IPS-15b (cell line): ENCODE measurements around the gene BCL2L11.

Experiments
- H3K27me3 ChIP-seq: one replicate; pipeline ENCODE4 v1.6.1; 2013; ENCODE audit warnings: low read length; ENCODE audit not compliant: control insufficient read depth, insufficient read depth
- H3K36me3 ChIP-seq: one replicate; pipeline ENCODE4 v1.6.1; 2013; ENCODE audit warnings: low read length; ENCODE audit not compliant: control insufficient read depth, insufficient read depth
- H3K4me1 ChIP-seq: one replicate; pipeline ENCODE4 v1.6.1; 2013; ENCODE audit warnings: mild to moderate bottlenecking, low read length; ENCODE audit not compliant: control insufficient read depth, insufficient read depth
- H3K4me3 ChIP-seq: one replicate; pipeline ENCODE4 v1.5.1; 2013; ENCODE audit warnings: low read depth, low read length
- H3K9ac ChIP-seq: one replicate; pipeline ENCODE4 v1.6.1; 2013; ENCODE audit warnings: low read depth, mild to moderate bottlenecking, low read length
- H3K9me3 ChIP-seq: one replicate; pipeline ENCODE4 v1.6.1; 2013; ENCODE audit warnings: mild to moderate bottlenecking, low read length; ENCODE audit not compliant: control insufficient read depth, insufficient read depth

BCL2L11 gene

DNA sequence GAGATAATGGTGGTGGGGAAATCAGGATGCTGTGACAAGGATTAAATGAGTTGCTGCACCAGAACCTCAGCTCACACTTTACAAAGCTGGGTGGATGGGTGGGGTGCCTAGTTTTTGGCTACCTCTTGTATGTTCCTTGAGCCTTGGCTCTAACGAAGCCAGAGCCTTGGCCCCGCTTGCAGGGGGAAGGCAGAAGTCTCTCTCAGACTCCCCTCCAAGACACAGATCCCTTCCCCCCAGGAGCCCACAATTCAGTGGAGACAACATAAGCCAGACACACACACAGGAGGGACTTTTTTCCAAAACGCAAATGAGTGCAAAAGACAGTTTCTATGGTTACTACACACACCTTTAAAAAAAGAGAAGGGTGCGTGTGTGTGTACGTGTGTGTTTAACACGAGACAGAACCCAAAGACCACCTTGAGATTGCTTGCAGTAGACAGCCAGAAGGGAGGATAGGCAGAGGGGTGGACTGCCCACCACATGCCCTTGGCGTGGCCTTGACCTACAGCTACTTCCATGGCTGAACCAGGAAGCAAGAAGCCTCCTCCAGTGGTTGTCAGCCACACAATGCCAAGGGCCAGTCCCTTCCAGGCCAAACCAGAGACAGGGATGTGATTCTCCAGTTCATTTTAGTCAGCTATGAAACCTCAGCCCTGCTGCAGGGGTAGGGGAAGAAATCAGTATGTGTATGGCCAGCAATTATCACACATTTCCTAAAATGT, 70.3 kb downstream of the BCL2L11 start:
- Histone ChIP-seq H3K4me1 (no peaks in the 10 kb centered on the region), H3K9me3 (no peaks in the 10 kb centered on the region), H3K4me3 (no peak overlapping the region), H3K27me3 (no peaks in the 10 kb centered on the region), H3K9ac (no peak overlapping the region), H3K36me3 (no peaks in the 10 kb centered on the region)

GRCh38 chr2:111191877-111192276, 71.2 kb downstream of the BCL2L11 start:
- no peak overlapping the region for H3K9ac ChIP-seq
- H3K4me3 ChIP-seq, result no peak overlapping the region
- no peaks in the 10 kb centered on the region for H3K36me3 ChIP-seq
- no peaks in the 10 kb centered on the region for H3K9me3 ChIP-seq
- H3K27me3 ChIP-seq, result no peaks in the 10 kb centered on the region
- H3K4me1 ChIP-seq, result no peaks in the 10 kb centered on the region

DNA sequence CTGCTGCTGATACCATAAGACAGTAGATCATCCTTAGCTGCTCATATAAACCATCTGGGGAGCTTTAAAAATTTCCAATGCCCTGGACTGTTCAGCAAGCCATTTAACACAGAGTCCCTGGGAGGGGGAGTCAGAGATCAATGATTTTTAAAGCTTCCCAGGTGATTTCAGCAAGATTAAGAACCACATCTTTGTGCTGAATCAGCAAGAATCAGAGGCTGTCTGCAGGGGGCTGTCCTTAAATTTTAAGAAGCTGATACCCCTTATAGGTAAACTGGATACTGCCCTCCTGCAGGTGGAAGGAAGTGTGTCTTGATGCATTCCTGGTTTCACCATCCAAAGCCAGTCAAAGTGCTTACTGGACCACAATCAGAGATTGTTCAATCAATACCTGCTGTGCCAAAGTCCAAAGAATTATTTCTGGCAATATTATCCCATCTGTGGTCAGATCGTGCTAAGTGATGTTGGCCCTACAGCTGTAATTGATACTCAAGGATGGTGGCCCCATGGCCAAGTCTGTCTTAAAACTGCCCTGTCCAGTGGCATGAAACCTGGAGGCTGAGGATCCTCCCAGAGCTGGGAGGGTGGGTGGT, 72.2 kb downstream of the BCL2L11 start:
- H3K9ac ChIP-seq, result no peak overlapping the region
- H3K4me1 ChIP-seq, result no peaks in the 10 kb centered on the region
- H3K27me3 ChIP-seq, result no peaks in the 10 kb centered on the region
- H3K4me3 ChIP-seq, result no peak overlapping the region
- H3K9me3 ChIP-seq, result no peaks in the 10 kb centered on the region
- H3K36me3 ChIP-seq, result no peaks in the 10 kb centered on the region

GRCh38 chr2:111194835-111195621, 74.3 kb downstream of the BCL2L11 start:
- no peaks in the 10 kb centered on the region for H3K36me3 ChIP-seq
- H3K9me3 ChIP-seq, result no peaks in the 10 kb centered on the region
- H3K4me1 ChIP-seq, result no peaks in the 10 kb centered on the region
- no peak overlapping the region for H3K4me3 ChIP-seq
- no peak overlapping the region for H3K9ac ChIP-seq
- H3K27me3 ChIP-seq, result no peaks in the 10 kb centered on the region

DNA sequence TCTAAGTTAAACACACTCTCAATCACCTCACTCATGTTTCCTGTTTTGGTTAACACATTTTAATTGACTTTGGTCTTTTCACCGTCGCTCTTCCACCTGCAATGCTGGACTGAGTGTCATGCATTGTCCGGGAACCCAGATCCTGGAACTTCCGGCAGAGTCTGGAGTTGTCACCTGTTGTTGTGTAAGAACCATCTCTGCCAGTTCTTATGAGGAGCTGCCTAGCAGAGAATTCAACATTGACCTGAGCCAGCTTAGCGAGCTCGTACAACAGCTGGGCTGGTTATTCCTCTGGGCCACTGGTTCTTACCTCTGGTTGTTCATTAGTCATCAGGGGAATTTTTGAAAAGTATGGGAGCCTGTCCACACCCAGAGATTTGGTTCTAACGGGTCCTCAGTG, 75.7 kb downstream of the BCL2L11 start:
- H3K36me3 ChIP-seq, result no peaks in the 10 kb centered on the region
- H3K27me3 ChIP-seq, result no peaks in the 10 kb centered on the region
- H3K4me3 ChIP-seq, result no peak overlapping the region
- H3K9ac ChIP-seq, result no peak overlapping the region
- H3K4me1 ChIP-seq, result no peaks in the 10 kb centered on the region
- H3K9me3 ChIP-seq, result no peaks in the 10 kb centered on the region

- no peak overlapping the region for H3K4me3 ChIP-seq
- no peaks in the 10 kb centered on the region for H3K36me3 ChIP-seq
- no peaks in the 10 kb centered on the region for H3K9me3 ChIP-seq
- H3K9ac ChIP-seq, result no peak overlapping the region
- H3K4me1 ChIP-seq, result no peaks in the 10 kb centered on the region
- no peaks in the 10 kb centered on the region for H3K27me3 ChIP-seq
Observed at GRCh38 chr2:111198701-111199100, 78.0 kb downstream of the BCL2L11 start.

- Histone ChIP-seq H3K4me1 (no peaks in the 10 kb centered on the region), H3K27me3 (no peaks in the 10 kb centered on the region), H3K9me3 (no peaks in the 10 kb centered on the region), H3K9ac (no peak overlapping the region), H3K36me3 (no peaks in the 10 kb centered on the region), H3K4me3 (no peak overlapping the region)
Observed at GRCh38 chr2:111199840-111200239, 79.1 kb downstream of the BCL2L11 start.

DNA sequence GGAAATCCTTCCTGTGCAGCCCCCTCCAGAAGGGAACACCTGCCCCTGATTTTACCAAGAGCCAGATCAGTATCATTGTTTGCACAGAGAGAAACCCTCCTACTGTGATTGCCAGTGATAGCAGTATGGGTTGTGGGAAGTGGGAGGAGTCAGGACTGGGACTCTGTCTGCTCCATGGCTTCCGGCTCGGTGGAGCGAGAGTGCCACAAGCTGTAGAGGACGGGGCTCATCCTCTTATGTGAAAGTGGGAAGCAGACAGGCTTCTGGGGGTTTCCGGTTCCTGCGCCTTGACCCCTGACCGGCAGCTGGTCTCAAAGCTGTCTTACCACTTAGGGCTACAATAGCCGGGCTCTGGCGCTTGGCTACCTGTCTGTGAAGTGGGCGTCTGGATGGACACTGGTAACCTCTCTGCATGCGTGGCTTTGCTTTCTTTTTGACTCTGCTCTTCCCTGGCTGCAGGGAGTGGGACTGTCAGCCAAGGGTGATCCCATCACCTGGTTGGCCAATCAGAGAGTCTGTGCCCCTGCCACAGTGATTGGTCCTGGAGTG, 79.7 kb downstream of the BCL2L11 start:
- no peaks in the 10 kb centered on the region for H3K36me3 ChIP-seq
- H3K27me3 ChIP-seq, result no peaks in the 10 kb centered on the region
- no peak overlapping the region for H3K4me3 ChIP-seq
- H3K9me3 ChIP-seq, result no peaks in the 10 kb centered on the region
- H3K9ac ChIP-seq, result no peak overlapping the region
- H3K4me1 ChIP-seq, result no peaks in the 10 kb centered on the region

- H3K27me3 ChIP-seq, result no peaks in the 10 kb centered on the region
- no peak overlapping the region for H3K4me3 ChIP-seq
- no peaks in the 10 kb centered on the region for H3K36me3 ChIP-seq
- H3K4me1 ChIP-seq, result no peaks in the 10 kb centered on the region
- H3K9me3 ChIP-seq, result no peaks in the 10 kb centered on the region
- no peak overlapping the region for H3K9ac ChIP-seq
Observed at GRCh38 chr2:111201214-111201613, 80.5 kb downstream of the BCL2L11 start.

GRCh38 chr2:111202266-111203040, 81.7 kb downstream of the BCL2L11 start:
- H3K4me1 ChIP-seq, result no peaks in the 10 kb centered on the region

DNA sequence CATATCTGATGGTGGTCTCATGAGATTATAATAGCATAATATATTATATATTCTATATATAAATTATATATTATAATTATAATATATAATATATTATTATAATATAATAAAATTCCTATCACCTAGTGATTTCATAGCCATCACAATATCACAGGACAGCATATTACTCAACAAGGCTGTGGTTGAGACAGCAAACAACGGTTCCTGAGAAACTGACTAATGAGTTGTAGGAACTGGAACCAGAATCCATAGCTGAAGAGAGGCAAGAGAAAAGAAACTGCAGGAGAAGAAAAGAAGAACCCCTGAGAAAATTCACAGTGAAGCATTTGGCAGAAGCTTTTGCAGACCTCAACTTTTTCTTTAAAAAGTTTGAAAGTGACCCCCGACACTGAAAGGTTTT, 84.0 kb downstream of the BCL2L11 start:
- no peak overlapping the region for H3K4me3 ChIP-seq
- H3K27me3 ChIP-seq, result no peaks in the 10 kb centered on the region
- H3K36me3 ChIP-seq, result no peaks in the 10 kb centered on the region
- H3K4me1 ChIP-seq, result no peaks in the 10 kb centered on the region
- H3K9me3 ChIP-seq, result no peaks in the 10 kb centered on the region
- no peak overlapping the region for H3K9ac ChIP-seq

More at GRCh38 chr2:111202266-111203040, 81.7 kb downstream of the BCL2L11 start:
- Histone ChIP-seq H3K36me3 (no peaks in the 10 kb centered on the region), H3K9me3 (no peaks in the 10 kb centered on the region), H3K9ac (no peak overlapping the region), H3K27me3 (no peaks in the 10 kb centered on the region), H3K4me3 (no peak overlapping the region)
